Activated CD4-positive, alpha-beta T cell treated with anti-CD3 and anti-CD28 coated beads, Interleukin-2, amount 10 ng/mL, durations not matched to agents 7 days and 5 days (primary cell): ENCODE results near the gene RNF223. TPM values are rescaled to one million over a fixed set of nuclear protein-coding genes. Genes with fewer than 3 reads are reported as not detected.

Experiments used
- CTCF ChIA-PET: fragments of 350-600 bp; sonication (Branson Sonifier 250); formaldehyde crosslinking; loops from one replicate; lab custom pipeline; 2021; ENCODE audit warnings: antibody characterized with exemption; lab: Charles Lee
- POLR2A ChIA-PET: fragments of 350-600 bp; sonication (Branson Sonifier 250); formaldehyde crosslinking; loops from one replicate; lab custom pipeline; 2021; ENCODE audit warnings: antibody characterized with exemption; lab: Charles Lee
- DNase-seq: peaks from one replicate; pipeline ENCODE4 v3.0.0-alpha.2; 2020
- H3K27ac Mint-ChIP-seq: one replicate; pipeline ENCODE4 v1.8.0; 2021; ENCODE audit warnings: mild to moderate bottlenecking, moderate library complexity, mixed read lengths
- H3K27me3 Mint-ChIP-seq: one replicate; pipeline ENCODE4 v1.8.0; 2021; ENCODE audit warnings: mixed read lengths
- H3K36me3 Mint-ChIP-seq: one replicate; pipeline ENCODE4 v1.8.0; 2021; ENCODE audit warnings: low read depth, mixed read lengths
- H3K4me1 Mint-ChIP-seq: one replicate; pipeline ENCODE4 v1.8.0; 2021; ENCODE audit warnings: mixed read lengths
- H3K4me3 Mint-ChIP-seq: one replicate; pipeline ENCODE4 v1.8.0; 2021; ENCODE audit warnings: mild to moderate bottlenecking, moderate library complexity, mixed read lengths
- H3K9me3 Mint-ChIP-seq: one replicate; pipeline ENCODE4 v1.8.0; 2021; ENCODE audit warnings: mixed read lengths
- total RNA-seq, 2 experiments: library from RNA; stranded (reverse); gene quantifications; one replicate each; pipeline ENCODE4 v1.2.3, GENCODE V29; 2021

RNF223 gene
- total RNA-seq, result not detected

GRCh38 chr1:1073743-1074587 lies at the start of gene RNF223:
TSS of gene RNF223 (minus strand) at chr1:1074306. CDS start at chr1:1072566, 1,740 bp downstream.
- CTCF ChIA-PET, result interaction anchor here (1.9 kb wide), 1 partner anchor 10 kb away, joined by 9 read pairs; no protein-coding TSS in a partner anchor
- Mint-ChIP-seq H3K4me1 (peaks cover 2% of the 10 kb centered on the region), H3K27ac (no peak within 1 kb of the TSS), H3K27me3 (no peaks in the 10 kb centered on the region), H3K4me3 (no peak within 1 kb of the TSS), H3K9me3 (no peaks in the 10 kb centered on the region), H3K36me3 (no peaks in the 10 kb centered on the region)
- no peak for DNase-seq
- POLR2A ChIA-PET, result no interaction called here

GRCh38 chr1:1122981-1123480 lies 48.9 kb upstream of the RNF223 start:
- POLR2A ChIA-PET, result interaction anchor here (0.6 kb wide), 1 partner anchor 169 kb away, joined by 3 read pairs; no protein-coding TSS in a partner anchor
- no peaks in the 10 kb centered on the region for H3K9me3 Mint-ChIP-seq
- no peak for DNase-seq
- H3K4me3 Mint-ChIP-seq, result no peak overlapping the region
- H3K27ac Mint-ChIP-seq, result no peak overlapping the region
- no peaks in the 10 kb centered on the region for H3K36me3 Mint-ChIP-seq
- H3K27me3 Mint-ChIP-seq, result peaks cover 8% of the 10 kb centered on the region
- peaks cover 11% of the 10 kb centered on the region for H3K4me1 Mint-ChIP-seq
- CTCF ChIA-PET, result interaction anchor here (0.6 to 3.6 kb wide), 39 partner anchors 7 to 252 kb away, joined by 3 to 36 read pairs (median 4); partner anchors contain the start of genes AURKAIP1, B3GALT6, SCNN1D and SDF4

GRCh38 chr1:1122078-1122811 lies 48.1 kb upstream of the RNF223 start:
- H3K36me3 Mint-ChIP-seq, result no peaks in the 10 kb centered on the region
- DNase-seq, result peak; percentile 83
- H3K4me1 Mint-ChIP-seq, result peaks cover 11% of the 10 kb centered on the region
- no peaks in the 10 kb centered on the region for H3K9me3 Mint-ChIP-seq
- no peak overlapping the region for H3K4me3 Mint-ChIP-seq
- no peak overlapping the region for H3K27ac Mint-ChIP-seq
- CTCF ChIA-PET, result interaction anchor here (0.6 to 3.6 kb wide), 50 partner anchors 8 to 263 kb away, joined by 3 to 36 read pairs (median 4); partner anchors contain the start of genes AURKAIP1, B3GALT6, SCNN1D and SDF4
- POLR2A ChIA-PET, result interaction anchor here (0.6 kb wide), 1 partner anchor 170 kb away, joined by 3 read pairs; no protein-coding TSS in a partner anchor
- peaks cover 8% of the 10 kb centered on the region for H3K27me3 Mint-ChIP-seq

DNA sequence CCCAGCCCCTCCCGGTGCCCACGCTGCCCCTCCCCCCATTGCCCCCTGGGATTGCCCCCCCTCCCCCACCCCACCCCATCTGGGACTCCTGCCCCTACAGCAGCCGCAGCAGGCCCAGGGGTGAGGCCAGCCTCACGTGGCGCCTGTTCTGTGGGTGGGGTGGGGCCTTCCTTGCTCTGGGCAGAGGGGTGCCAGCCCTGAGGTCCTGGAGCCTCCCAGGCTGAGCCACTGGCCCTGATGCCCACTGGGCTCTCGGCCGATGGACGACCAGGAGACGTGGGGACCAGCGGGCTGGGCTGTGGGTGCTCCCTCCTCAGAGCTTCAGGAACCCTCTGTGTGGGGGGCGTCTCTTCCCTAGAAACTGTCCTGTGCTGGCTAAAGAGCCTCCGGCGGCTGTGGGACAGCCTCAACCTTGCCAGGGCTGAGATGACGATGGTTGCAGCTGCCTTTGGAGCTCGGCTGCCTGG lies 47.5 kb upstream of the RNF223 start:
- ChIA-PET POLR2A (no interaction called here), CTCF (interaction anchor here (0.8 to 3.6 kb wide), 30 partner anchors 8 to 253 kb away, joined by 3 to 36 read pairs (median 4); partner anchors contain the start of genes AURKAIP1, B3GALT6, SDF4 and UBE2J2)
- Mint-ChIP-seq H3K4me3 (no peak overlapping the region), H3K36me3 (no peaks in the 10 kb centered on the region), H3K4me1 (peaks cover 15% of the 10 kb centered on the region), H3K9me3 (no peaks in the 10 kb centered on the region), H3K27me3 (peaks cover 8% of the 10 kb centered on the region), H3K27ac (no peak overlapping the region)
- DNase-seq, result no peak

- ChIA-PET CTCF (interaction anchor here (0.8 to 3.6 kb wide), 17 partner anchors 16 to 254 kb away, joined by 3 to 36 read pairs (median 4); partner anchors contain the start of genes AURKAIP1 and UBE2J2), POLR2A (no interaction called here)
- H3K9me3 Mint-ChIP-seq, result no peaks in the 10 kb centered on the region
- H3K36me3 Mint-ChIP-seq, result no peaks in the 10 kb centered on the region
- H3K27me3 Mint-ChIP-seq, result peaks cover 8% of the 10 kb centered on the region
- H3K4me1 Mint-ChIP-seq, result peaks cover 15% of the 10 kb centered on the region
- no peak overlapping the region for H3K4me3 Mint-ChIP-seq
- DNase-seq, result no peak
- peak overlapping the region; percentile 19 for H3K27ac Mint-ChIP-seq
Measured at GRCh38 chr1:1120866-1121591, 46.9 kb upstream of the RNF223 start.

- DNase-seq, result no peak
- Mint-ChIP-seq H3K9me3 (no peaks in the 10 kb centered on the region), H3K27me3 (peaks cover 8% of the 10 kb centered on the region), H3K36me3 (no peaks in the 10 kb centered on the region), H3K4me1 (peaks cover 16% of the 10 kb centered on the region), H3K27ac (no peak overlapping the region), H3K4me3 (no peak overlapping the region)
- ChIA-PET CTCF (interaction anchor here (1.9 to 3.6 kb wide), 2 partner anchors 154 to 171 kb away, joined by 4 to 36 read pairs; partner anchors contain the start of gene UBE2J2), POLR2A (no interaction called here)
Measured at GRCh38 chr1:1120096-1120495, 46.0 kb upstream of the RNF223 start.

- no peak for DNase-seq
- H3K4me1 Mint-ChIP-seq, result peaks cover 23% of the 10 kb centered on the region
- peaks cover 4% of the 10 kb centered on the region for H3K9me3 Mint-ChIP-seq
- POLR2A ChIA-PET, result no interaction called here
- peaks cover 8% of the 10 kb centered on the region for H3K27me3 Mint-ChIP-seq
- H3K27ac Mint-ChIP-seq, result no peak overlapping the region
- CTCF ChIA-PET, result interaction anchor here (1.1 to 1.6 kb wide), 2 partner anchors 15 to 55 kb away, joined by 3 to 4 read pairs; no protein-coding TSS in a partner anchor
- peaks cover 4% of the 10 kb centered on the region for H3K36me3 Mint-ChIP-seq
- no peak overlapping the region for H3K4me3 Mint-ChIP-seq
Measured at GRCh38 chr1:1119272-1119890, 45.3 kb upstream of the RNF223 start.

GRCh38 chr1:1118876-1119220 lies 44.7 kb upstream of the RNF223 start:
- DNase-seq, result no peak
- Mint-ChIP-seq H3K27me3 (peaks cover 8% of the 10 kb centered on the region), H3K27ac (no peak overlapping the region), H3K4me1 (peaks cover 21% of the 10 kb centered on the region), H3K36me3 (peaks cover 4% of the 10 kb centered on the region), H3K9me3 (peaks cover 4% of the 10 kb centered on the region), H3K4me3 (no peak overlapping the region)
- ChIA-PET POLR2A (no interaction called here), CTCF (interaction anchor here (1.1 to 1.6 kb wide), 2 partner anchors 15 to 55 kb away, joined by 3 to 4 read pairs; no protein-coding TSS in a partner anchor)

GRCh38 chr1:1118011-1118875 lies 44.1 kb upstream of the RNF223 start:
- peaks cover 8% of the 10 kb centered on the region for H3K27me3 Mint-ChIP-seq
- ChIA-PET CTCF (interaction anchor here (0.7 to 1.9 kb wide), 7 partner anchors 14 to 133 kb away, joined by 3 to 4 read pairs (median 3); partner anchors contain the start of genes B3GALT6 and SDF4), POLR2A (no interaction called here)
- DNase-seq, result no peak
- H3K9me3 Mint-ChIP-seq, result peaks cover 7% of the 10 kb centered on the region
- no peak overlapping the region for H3K4me3 Mint-ChIP-seq
- H3K36me3 Mint-ChIP-seq, result peaks cover 9% of the 10 kb centered on the region
- peaks cover 16% of the 10 kb centered on the region for H3K4me1 Mint-ChIP-seq
- H3K27ac Mint-ChIP-seq, result no peak overlapping the region

DNA sequence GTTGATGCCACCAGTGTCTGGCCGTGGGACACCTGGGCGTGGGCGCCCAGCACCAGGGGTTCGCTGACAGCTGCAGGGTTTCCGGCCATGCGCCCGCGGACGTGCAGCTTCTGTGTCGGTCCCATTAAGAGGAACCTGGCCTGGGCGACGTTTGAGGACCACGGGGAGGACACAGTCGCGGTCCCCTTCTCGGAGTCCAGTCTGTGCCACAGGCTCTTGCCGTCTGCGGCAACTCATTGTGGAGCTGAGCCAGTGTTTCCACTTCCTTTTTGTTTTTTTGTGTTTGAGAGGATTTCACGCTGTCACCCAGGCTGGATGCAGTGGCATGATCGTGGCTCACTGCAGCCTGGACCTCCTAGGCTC lies 43.3 kb upstream of the RNF223 start:
- H3K4me3 Mint-ChIP-seq, result peak overlapping the region; percentile 53
- POLR2A ChIA-PET, result no interaction called here

More for the DNA sequence above, 43.3 kb upstream of the RNF223 start:
- Mint-ChIP-seq H3K27me3 (peaks cover 8% of the 10 kb centered on the region), H3K9me3 (peaks cover 11% of the 10 kb centered on the region), H3K4me1 (peaks cover 14% of the 10 kb centered on the region), H3K27ac (no peak overlapping the region), H3K36me3 (peaks cover 16% of the 10 kb centered on the region)
- CTCF ChIA-PET, result interaction anchor here (0.7 to 1.9 kb wide), 6 partner anchors 41 to 133 kb away, joined by 3 to 4 read pairs (median 3); partner anchors contain the start of genes B3GALT6 and SDF4
- DNase-seq, result no peak
